AG04449 (cell line): ENCODE measurements around the gene ERG.

ENCODE experiments used
- CTCF ChIA-PET: fragments of 350-600 bp; formaldehyde crosslinking; extraction: SDS; loops from one replicate; lab custom pipeline; 2021; ENCODE audit warnings: antibody characterized with exemption; lab: Yijun Ruan, JAX
- POLR2A ChIA-PET: fragments of 400-600, 350-600 bp; formaldehyde crosslinking; extraction: SDS; loops from one replicate; lab custom pipeline; 2020; ENCODE audit warnings: antibody characterized with exemption, inconsistent platforms; lab: Yijun Ruan, JAX
- DNase-seq: peaks from one replicate; pipeline ENCODE4 v3.0.0-alpha.2; 2010; ENCODE audit warnings: low read depth, low spot score
- H3K4me3 ChIP-seq: 2 replicates; pipeline ENCODE4 v1.5.1; 2011; ENCODE audit warnings: low read depth, mild to moderate bottlenecking, control low read depth, low read length
- TF ChIP-seq, protein P1 (sequence below): IDR thresholded peaks from one replicate; pipeline ENCODE4 v1.5.1; 2011; ENCODE audit warnings: mild to moderate bottlenecking, moderate library complexity, low read length, control low read depth, inconsistent platforms; ENCODE audit not compliant: insufficient read depth; ENCODE audit errors: missing control alignments

Gene ERG

DNA sequence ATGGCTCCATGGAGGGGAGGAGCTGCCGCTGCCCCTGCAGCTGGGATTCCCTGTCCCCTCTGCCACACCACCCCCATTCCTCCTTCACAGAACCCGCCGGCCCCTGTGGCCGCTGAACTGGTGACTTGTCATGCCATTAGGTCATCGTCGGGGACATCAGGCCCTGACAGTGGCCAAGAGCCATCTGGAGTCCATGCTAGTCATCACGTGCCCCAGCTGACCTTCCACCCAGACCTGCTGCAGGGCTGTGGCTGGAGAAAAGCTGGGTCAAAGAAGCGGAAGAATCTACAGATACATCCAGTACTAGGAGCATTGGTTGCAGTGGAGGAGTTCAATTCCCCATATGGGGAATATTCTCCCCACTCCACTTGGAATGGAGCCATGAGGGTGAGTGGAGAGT, 163.4 kb downstream of the ERG start:
- TF ChIP-seq, protein P1, sequence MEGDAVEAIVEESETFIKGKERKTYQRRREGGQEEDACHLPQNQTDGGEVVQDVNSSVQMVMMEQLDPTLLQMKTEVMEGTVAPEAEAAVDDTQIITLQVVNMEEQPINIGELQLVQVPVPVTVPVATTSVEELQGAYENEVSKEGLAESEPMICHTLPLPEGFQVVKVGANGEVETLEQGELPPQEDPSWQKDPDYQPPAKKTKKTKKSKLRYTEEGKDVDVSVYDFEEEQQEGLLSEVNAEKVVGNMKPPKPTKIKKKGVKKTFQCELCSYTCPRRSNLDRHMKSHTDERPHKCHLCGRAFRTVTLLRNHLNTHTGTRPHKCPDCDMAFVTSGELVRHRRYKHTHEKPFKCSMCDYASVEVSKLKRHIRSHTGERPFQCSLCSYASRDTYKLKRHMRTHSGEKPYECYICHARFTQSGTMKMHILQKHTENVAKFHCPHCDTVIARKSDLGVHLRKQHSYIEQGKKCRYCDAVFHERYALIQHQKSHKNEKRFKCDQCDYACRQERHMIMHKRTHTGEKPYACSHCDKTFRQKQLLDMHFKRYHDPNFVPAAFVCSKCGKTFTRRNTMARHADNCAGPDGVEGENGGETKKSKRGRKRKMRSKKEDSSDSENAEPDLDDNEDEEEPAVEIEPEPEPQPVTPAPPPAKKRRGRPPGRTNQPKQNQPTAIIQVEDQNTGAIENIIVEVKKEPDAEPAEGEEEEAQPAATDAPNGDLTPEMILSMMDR: no peak
- POLR2A ChIA-PET: no interaction called here
- CTCF ChIA-PET: interaction anchor here (1.0 to 2.7 kb wide), 4 partner anchors 9 to 118 kb away, joined by 3 to 8 read pairs (median 6); no protein-coding TSS in a partner anchor
- H3K4me3 ChIP-seq: no peak overlapping the region
- no peak for DNase-seq

DNA sequence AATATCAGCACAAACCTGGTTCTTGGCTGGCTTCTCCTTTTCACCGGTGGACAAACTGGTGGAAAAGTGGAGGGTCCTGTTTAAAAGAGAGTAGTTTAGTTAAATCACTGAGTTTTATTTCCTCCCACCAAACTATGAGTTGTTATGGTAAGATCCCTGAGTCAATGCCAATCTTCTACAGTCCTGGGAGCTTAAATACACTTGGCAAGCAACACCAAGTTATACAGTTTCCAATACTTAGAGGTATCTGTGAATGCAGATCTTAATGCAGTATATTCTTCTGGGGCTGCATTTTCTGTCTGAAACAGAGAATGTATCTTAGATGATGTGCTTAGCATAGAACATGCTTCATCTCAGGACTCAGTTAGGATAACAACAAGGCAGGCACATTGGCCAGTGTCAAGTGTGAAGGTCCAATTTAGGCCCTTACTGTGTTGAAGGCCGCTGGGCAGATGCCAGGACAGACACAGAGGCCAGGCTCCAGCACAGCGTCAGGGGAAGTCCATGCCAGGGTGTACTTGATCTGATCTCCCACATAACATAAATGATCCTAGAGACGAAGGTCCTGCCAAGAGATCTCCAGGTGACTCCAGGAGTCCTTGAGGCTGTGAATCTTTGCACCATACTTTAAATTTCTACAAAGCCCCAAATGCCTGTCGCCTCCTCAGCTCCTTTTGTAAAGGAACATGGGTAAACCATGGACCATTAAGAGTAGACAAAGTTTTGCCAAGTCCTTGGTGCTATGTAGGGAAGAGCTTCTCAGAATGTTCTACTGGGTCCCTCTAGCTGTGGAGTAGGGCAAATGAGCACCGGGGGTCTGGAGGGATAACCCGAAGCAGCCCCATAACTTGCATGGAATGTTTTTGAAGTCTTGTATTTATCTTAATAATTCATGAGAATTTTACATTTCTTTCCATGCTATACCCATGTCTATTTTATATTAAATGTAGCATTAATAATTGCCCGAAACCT, 164.7 kb downstream of the ERG start:
- no peak for DNase-seq
- no peak overlapping the region for H3K4me3 ChIP-seq
- ChIA-PET POLR2A (no interaction called here), CTCF (interaction anchor here (0.7 to 2.7 kb wide), 13 partner anchors 9 to 643 kb away, joined by 3 to 19 read pairs (median 5); no protein-coding TSS in a partner anchor)
- TF ChIP-seq, protein P1: peak; percentile 22

DNA sequence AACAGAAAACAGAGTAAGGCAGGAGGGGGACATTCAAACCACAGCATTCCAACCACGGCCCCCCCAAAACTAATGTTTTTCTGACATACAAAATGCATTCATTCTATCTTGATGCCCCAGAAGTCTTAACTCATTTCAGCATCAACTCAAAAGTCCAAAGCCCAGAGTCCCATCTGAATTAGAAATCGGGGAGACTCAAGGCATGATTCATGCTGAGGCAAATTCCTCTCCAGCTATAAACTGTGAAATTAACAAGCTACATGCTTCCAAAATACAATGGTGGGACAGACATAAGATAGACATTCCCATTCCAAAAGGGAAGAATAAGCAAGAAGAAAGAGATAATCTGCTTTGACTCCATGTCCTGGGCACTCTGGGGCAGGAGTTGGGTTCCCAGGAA, 167.6 kb downstream of the ERG start:
- TF ChIP-seq, protein P1: no peak
- DNase-seq: no peak
- H3K4me3 ChIP-seq: no peak overlapping the region
- CTCF ChIA-PET: interaction anchor here (1.4 to 1.5 kb wide), 2 partner anchors 22 to 25 kb away, joined by 5 to 7 read pairs; no protein-coding TSS in a partner anchor
- POLR2A ChIA-PET: no interaction called here
